Endothelial cell of hepatic sinusoid (primary cell): Measurements from ENCODE around the gene DPY19L2.
"Not testable (repeated sequence)": the region's sequence is repeated elsewhere in the genome, so short reads cannot be mapped to it uniquely, and the experiment has no call there.

Experiments used
- in situ Hi-C: cut with HindIII; loops from 2 replicates; pipeline ENCODE4 v1.10.0; 2017; ENCODE audit warnings: low sequenced_read_pairs

Gene DPY19L2

DNA sequence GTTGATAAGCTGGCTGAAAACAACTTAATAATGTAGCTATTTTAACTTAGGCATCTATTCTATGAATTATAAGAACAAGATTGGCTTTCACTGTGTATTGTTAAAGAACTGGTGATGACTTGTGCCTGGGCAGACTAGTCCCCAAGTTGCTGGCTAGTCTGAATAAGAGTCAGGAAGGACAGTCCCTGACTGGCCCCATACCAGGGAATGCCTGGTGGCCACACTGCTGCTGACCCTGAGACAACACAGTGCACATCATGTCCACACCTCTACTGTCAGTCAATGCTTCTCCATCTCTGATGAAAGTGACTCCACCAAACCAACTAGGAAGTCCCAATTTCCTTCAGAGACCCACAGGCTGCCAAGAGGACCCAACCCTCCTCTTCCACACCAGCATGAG is 130.5 kb downstream of the DPY19L2 start:
- in situ Hi-C loops: not testable (repeated sequence)

DNA sequence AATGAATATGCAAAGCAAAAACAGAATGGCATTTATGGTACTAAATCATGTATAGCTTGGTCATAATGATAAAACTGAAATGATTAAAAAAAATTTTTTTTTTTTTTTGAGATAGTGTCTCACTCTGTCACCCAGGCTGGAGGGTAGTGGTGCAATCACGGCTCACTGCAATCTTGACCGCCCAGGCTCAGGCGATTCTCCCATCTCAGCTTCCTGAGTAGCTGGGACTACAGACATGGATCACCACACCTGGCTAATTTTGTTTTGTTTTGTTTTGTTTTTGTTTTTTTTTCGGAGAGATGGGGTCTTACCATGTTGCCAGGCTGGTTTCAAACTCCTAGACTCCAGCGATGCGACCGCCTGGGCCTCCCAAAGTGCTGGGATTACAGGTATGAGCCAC is 138.7 kb downstream of the DPY19L2 start:
- in situ Hi-C loops: not testable (repeated sequence)

DNA sequence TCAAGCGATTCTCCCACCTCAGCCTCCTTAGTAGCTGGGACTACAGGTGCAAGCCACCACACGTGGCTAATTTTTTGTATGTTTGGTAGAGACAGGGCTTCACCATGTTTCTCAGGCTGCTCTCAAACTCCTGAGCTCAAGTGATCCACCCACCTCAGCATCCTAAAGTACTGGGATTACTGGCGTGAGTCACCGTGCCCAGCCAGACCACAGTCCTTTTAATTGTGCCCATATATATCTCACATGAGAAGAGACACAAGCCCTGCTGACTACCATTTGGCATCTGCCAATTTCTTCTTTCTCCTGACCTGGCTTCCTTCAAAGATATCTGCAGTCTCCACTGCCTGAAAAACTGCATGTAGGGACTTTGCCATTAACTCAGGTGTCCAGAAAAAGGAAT is 142.5 kb downstream of the DPY19L2 start:
- in situ Hi-C loops: no loop called here

DNA sequence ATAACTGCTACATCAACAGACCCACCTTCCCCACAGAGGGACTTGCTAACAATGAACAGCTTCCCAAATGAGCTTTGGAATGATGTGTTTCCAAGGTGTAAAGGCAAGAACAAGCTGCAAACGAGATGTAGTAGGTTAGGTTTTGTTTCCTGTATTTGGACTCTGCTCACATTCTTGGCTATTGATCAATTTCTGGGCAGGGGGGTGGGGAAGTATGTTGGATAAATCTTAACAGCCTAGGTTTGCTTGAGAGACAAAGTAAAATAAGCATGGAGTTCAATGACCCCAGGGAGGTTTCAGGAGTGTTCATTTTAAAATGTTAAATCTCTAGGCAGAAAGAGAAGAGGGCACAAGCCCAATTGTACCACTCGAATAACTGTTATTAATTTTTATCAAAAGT is 146.6 kb downstream of the DPY19L2 start:
- in situ Hi-C loops: no loop called here
